K562 (cell line): Measurements from ENCODE around the gene LPCAT3. TPM values are rescaled to one million over a fixed set of nuclear protein-coding genes. Genes with fewer than 3 reads are reported as not detected.

Experiments used
- CHD7 ChIP-seq: fragments of 200-600 bp; sonication (generic); IDR thresholded peaks from one replicate; pipeline ENCODE4 v1.6.1; 2012; ENCODE audit warnings: mild to moderate bottlenecking, low read depth, low read length, inconsistent platforms
- E2F3 ChIP-seq: fragments of 250-450 bp; sonication (Bioruptor Pico); IDR thresholded peaks from 2 replicates; pipeline ENCODE4 v1.4.0; 2020; ENCODE audit warnings: mild to moderate bottlenecking
- ETV5 ChIP-seq: sonication (generic); formaldehyde crosslinking; IDR thresholded peaks from 2 replicates; pipeline ENCODE4 v1.4.0; 2020; ENCODE audit warnings: low read depth, mild to moderate bottlenecking, missing genetic modification reagents
- ILF3 ChIP-seq: fragments of 450-650 bp; IDR thresholded peaks from 2 replicates; pipeline ENCODE4 v1.6.1; 2018; ENCODE audit warnings: antibody characterized with exemption, mild to moderate bottlenecking, moderate library complexity, borderline replicate concordance
- ILK ChIP-seq: fragments of 450-650 bp; IDR thresholded peaks from 2 replicates; pipeline ENCODE4 v1.6.1; 2016; ENCODE audit warnings: missing genetic modification characterization, low read depth, mild to moderate bottlenecking, missing compliant biosample characterization, moderate library complexity, borderline replicate concordance
- KLF13 ChIP-seq: fragments of 450-650 bp; IDR thresholded peaks from 2 replicates; pipeline ENCODE4 v1.6.1; 2016; ENCODE audit warnings: missing genetic modification characterization, low read depth, mild to moderate bottlenecking, missing compliant biosample characterization, moderate library complexity, borderline replicate concordance
- MEF2D ChIP-seq: conservative IDR thresholded peaks from 2 replicates; pipeline ENCODE4 v1.6.1; 2016; ENCODE audit warnings: low read depth, missing genetic modification characterization, missing compliant biosample characterization
- NR2C2 ChIP-seq, 2 experiments: fragments of 200-800 bp in 1 of 2; sonication (Bioruptor generic) in 1 of 2; sonication (generic) in 1 of 2; formaldehyde crosslinking in 1 of 2; IDR thresholded peaks; 2 replicates each; pipeline versions ENCODE4 v1.6.1 to v1.8.0; 2016 to 2022; ENCODE audit warnings: mild to moderate bottlenecking in 1 of 2, missing compliant biosample characterization in 1 of 2, missing genetic modification characterization in 1 of 2, missing genetic modification reagents in 1 of 2
- PRPF4 ChIP-seq: fragments of 200-400 bp; formaldehyde crosslinking; IDR thresholded peaks from one replicate; pipeline ENCODE4 v1.6.1; 2017; ENCODE audit warnings: low read length, low read depth, mild to moderate bottlenecking; ENCODE audit not compliant: insufficient read depth, poor library complexity, severe bottlenecking
- TFAP4 ChIP-seq: sonication (generic); formaldehyde crosslinking; IDR thresholded peaks from 2 replicates; pipeline ENCODE4 v1.8.0; 2022; ENCODE audit warnings: missing genetic modification reagents, mild to moderate bottlenecking, moderate library complexity, borderline replicate concordance
- ZBTB2 ChIP-seq: fragments of 450-650 bp; IDR thresholded peaks from 2 replicates; pipeline ENCODE4 v1.6.1; 2016; ENCODE audit warnings: antibody characterized with exemption
- ZSCAN29 ChIP-seq: fragments of 450-650 bp; IDR thresholded peaks from 2 replicates; pipeline ENCODE4 v1.6.1; 2017
- polyA plus RNA-seq, 8 experiments: library from polyadenylated mRNA; depleted of rRNA in 4 of 8; stranded (reverse) in 5 of 8; unstranded in 3 of 8; fragments of >200 nt; fragmentation: Nextera tagmentation in 2 of 8; fragmentation: Illumina TruSeq in 1 of 8; extraction: Ambion mirVana in 2 of 8; extraction: Trizol in 1 of 8; gene quantifications; 2 replicates each; pipeline versions ENCODE4 v1.2.1 to v1.2.3, GENCODE V29; 2011 to 2014; ENCODE audit warnings: inconsistent platforms in 1 of 8, missing spikeins in 1 of 8
- total RNA-seq, 7 experiments: library from RNA; depleted of rRNA in 6 of 7; stranded (reverse); fragments of >200 nt in 6 of 7; fragmentation: Illumina TruSeq in 2 of 7; extraction: Trizol in 2 of 7; gene quantifications; 2 replicates each; pipeline versions ENCODE4 v1.2.1 to v1.2.3, GENCODE V29; 2011 to 2021; ENCODE audit warnings: low replicate concordance in 1 of 7

The LPCAT3 gene
- total and polyA plus RNA-seq, 9 of the 15 experiments (the other 6 are each of a cell fraction or from before 2014, with no cell fraction given), result 4.9 to 52.5 (median 25.3) TPM

- TF ChIP-seq NR2C2 (CRISPR knock-in tag; IDR thresholded peaks at IDR 0.05) (peak; percentile 48; the same call in 1 of the 2 replicates), NR2C2 (tag; IDR thresholded peaks at IDR 0.05) (peak; percentile 39; the same call in 1 of the 2 replicates), KLF13 (tag) (peak; percentile 85; the same call in 1 of the 2 replicates), ETV5 (CRISPR knock-in tag) (0 out of 2 replicates have a peak, but pooled peaks have one; percentile 27), MEF2D (tag) (no peak), CHD7 (no peak), TFAP4 (CRISPR knock-in tag) (peak; percentile 85), PRPF4 (no peak), ZBTB2 (peak; percentile 75), E2F3 (no peak), ZSCAN29 (no peak), ILK (tag) (no peak), ILF3 (no peak)
Observed at GRCh38 chr12:6937481-6938352, 80.6 kb downstream of the LPCAT3 start (continued).
